KOPT-K1 (cell line): ENCODE results near the gene RPL28.

ENCODE experiments used
- H3K27ac ChIP-seq: fragments of 200-600 bp; sonication (generic); 2 replicates; pipeline ENCODE4 v1.5.1; 2016; ENCODE audit warnings: antibody characterized with exemption, mild to moderate bottlenecking, low read depth, low read length; ENCODE audit not compliant: poor library complexity, severe bottlenecking
- H3K36me3 ChIP-seq: fragments of 200-600 bp; sonication (generic); 2 replicates; pipeline ENCODE4 v1.5.1; 2017; ENCODE audit warnings: antibody characterized with exemption, mild to moderate bottlenecking, low read length, moderate library complexity; ENCODE audit not compliant: insufficient read depth
- H3K9me3 ChIP-seq: fragments of 200-600 bp; sonication (generic); 2 replicates; pipeline ENCODE4 v1.5.1; 2017; ENCODE audit warnings: antibody characterized with exemption, low read length, mild to moderate bottlenecking; ENCODE audit not compliant: insufficient read depth, poor library complexity, severe bottlenecking

The RPL28 gene

GRCh38 chr19:55376241-55376933 is 9.3 kb upstream of the RPL28 start, which contains the start of gene TMEM190:
TMEM190 (plus strand) TSS chr19:55376826; CDS start chr19:55376854, 28 bp downstream.
- Histone ChIP-seq H3K36me3 (no peaks in the 10 kb centered on the region), H3K27ac (no peak within 1 kb of the TSS), H3K9me3 (no peaks in the 10 kb centered on the region)

GRCh38 chr19:55377356-55378131 is 8.2 kb upstream of the RPL28 start:
- no peaks in the 10 kb centered on the region for H3K36me3 ChIP-seq
- no peaks in the 10 kb centered on the region for H3K9me3 ChIP-seq
- no peak overlapping the region for H3K27ac ChIP-seq

- no peaks in the 10 kb centered on the region for H3K36me3 ChIP-seq
- no peak overlapping the region for H3K27ac ChIP-seq
- no peaks in the 10 kb centered on the region for H3K9me3 ChIP-seq
These were observed 6.6 kb upstream of the RPL28 start for GRCh38 chr19:55379174-55379573.

- H3K9me3 ChIP-seq = no peaks in the 10 kb centered on the region
- peaks cover 11% of the 10 kb centered on the region for H3K36me3 ChIP-seq
- H3K27ac ChIP-seq = no peak overlapping the region
These were observed 3.7 kb upstream of the RPL28 start for GRCh38 chr19:55382013-55382412.

- no peaks in the 10 kb centered on the region for H3K9me3 ChIP-seq
- peak overlapping the region; percentile 56 for H3K27ac ChIP-seq
- peaks cover 16% of the 10 kb centered on the region for H3K36me3 ChIP-seq
These were observed 3.1 kb upstream of the RPL28 start for GRCh38 chr19:55382522-55383054.

- Histone ChIP-seq H3K36me3 (peaks cover 26% of the 10 kb centered on the region), H3K27ac (peak overlapping the region; percentile 91), H3K9me3 (no peaks in the 10 kb centered on the region)
These were observed 2.2 kb upstream of the RPL28 start for GRCh38 chr19:55383279-55384130.

- peak within 1 kb of the TSS; percentile 91 for H3K27ac ChIP-seq
These were observed 1.4 kb upstream of the RPL28 start, which contains the start of gene TMEM238 for GRCh38 chr19:55384131-55384919. TMEM238 (minus strand) TSS chr19:55384292; CDS start chr19:55384259, 33 bp downstream.

GRCh38 chr19:55384920-55385723 is 610 bp upstream of the RPL28 start:
- H3K9me3 ChIP-seq = no peaks in the 10 kb centered on the region
- H3K36me3 ChIP-seq = peaks cover 42% of the 10 kb centered on the region
- H3K27ac ChIP-seq = peak overlapping the region; percentile 91

More at GRCh38 chr19:55384131-55384919, 1.4 kb upstream of the RPL28 start, which contains the start of gene TMEM238:
- Histone ChIP-seq H3K36me3 (peaks cover 34% of the 10 kb centered on the region), H3K9me3 (no peaks in the 10 kb centered on the region)

GRCh38 chr19:55386493-55386971 is 800 bp downstream of the RPL28 start:
- Histone ChIP-seq H3K36me3 (peaks cover 56% of the 10 kb centered on the region), H3K27ac (peak overlapping the region; percentile 91), H3K9me3 (no peaks in the 10 kb centered on the region)

- Histone ChIP-seq H3K27ac (peak overlapping the region; percentile 91), H3K36me3 (peaks cover 63% of the 10 kb centered on the region), H3K9me3 (no peaks in the 10 kb centered on the region)
These were observed 2.2 kb downstream of the RPL28 start for GRCh38 chr19:55387736-55388497.

- H3K27ac ChIP-seq = no peak overlapping the region
- H3K9me3 ChIP-seq = no peaks in the 10 kb centered on the region
- peaks cover 63% of the 10 kb centered on the region for H3K36me3 ChIP-seq
These were observed 3.9 kb downstream of the RPL28 start for GRCh38 chr19:55389386-55390317.

- Histone ChIP-seq H3K27ac (no peak overlapping the region), H3K9me3 (no peaks in the 10 kb centered on the region), H3K36me3 (peaks cover 63% of the 10 kb centered on the region)
These were observed 4.7 kb downstream of the RPL28 start for GRCh38 chr19:55390461-55390880.
